Hepatocyte (in vitro differentiated cells): Measurements from ENCODE around the gene SETBP1.

Experiments
- EZH2phosphoT487 ChIP-seq: fragments of 200-600 bp; sonication (generic); IDR thresholded peaks from one replicate; pipeline ENCODE4 v1.6.1; 2018; ENCODE audit warnings: antibody characterized with exemption, mild to moderate bottlenecking, low read depth, moderate library complexity; ENCODE audit not compliant: unreplicated experiment, severe bottlenecking
- TF ChIP-seq, protein P1 (sequence below): fragments of 200-600 bp; sonication (generic); IDR thresholded peaks from 2 replicates; pipeline ENCODE4 v1.5.1; 2016; ENCODE audit warnings: antibody characterized with exemption, mild to moderate bottlenecking; ENCODE audit not compliant: poor library complexity

DNA sequence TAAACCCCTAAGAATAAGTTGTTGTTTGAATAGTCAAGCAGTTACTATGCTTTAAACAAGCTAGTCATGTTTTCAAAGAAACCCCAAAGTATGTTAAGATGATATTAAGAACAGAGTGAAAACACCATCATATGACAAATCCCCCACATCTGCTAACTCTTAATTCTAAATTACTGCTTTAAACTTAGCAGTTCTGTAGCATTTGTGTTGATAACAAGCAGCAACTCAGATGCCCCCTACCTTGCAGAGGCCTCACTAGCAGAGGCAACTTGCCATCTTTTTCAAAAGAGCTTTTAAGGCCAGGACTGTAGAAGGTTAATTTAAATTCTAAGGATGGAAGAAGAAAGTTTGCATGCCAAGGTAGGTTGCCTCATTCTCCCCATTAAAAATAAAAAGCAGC lies 376.2 kb downstream of the SETBP1 start:
- TF ChIP-seq EZH2phosphoT487 = no peak
- TF ChIP-seq, protein P1, sequence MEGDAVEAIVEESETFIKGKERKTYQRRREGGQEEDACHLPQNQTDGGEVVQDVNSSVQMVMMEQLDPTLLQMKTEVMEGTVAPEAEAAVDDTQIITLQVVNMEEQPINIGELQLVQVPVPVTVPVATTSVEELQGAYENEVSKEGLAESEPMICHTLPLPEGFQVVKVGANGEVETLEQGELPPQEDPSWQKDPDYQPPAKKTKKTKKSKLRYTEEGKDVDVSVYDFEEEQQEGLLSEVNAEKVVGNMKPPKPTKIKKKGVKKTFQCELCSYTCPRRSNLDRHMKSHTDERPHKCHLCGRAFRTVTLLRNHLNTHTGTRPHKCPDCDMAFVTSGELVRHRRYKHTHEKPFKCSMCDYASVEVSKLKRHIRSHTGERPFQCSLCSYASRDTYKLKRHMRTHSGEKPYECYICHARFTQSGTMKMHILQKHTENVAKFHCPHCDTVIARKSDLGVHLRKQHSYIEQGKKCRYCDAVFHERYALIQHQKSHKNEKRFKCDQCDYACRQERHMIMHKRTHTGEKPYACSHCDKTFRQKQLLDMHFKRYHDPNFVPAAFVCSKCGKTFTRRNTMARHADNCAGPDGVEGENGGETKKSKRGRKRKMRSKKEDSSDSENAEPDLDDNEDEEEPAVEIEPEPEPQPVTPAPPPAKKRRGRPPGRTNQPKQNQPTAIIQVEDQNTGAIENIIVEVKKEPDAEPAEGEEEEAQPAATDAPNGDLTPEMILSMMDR = no peak
